GM18858 (cell line): ENCODE data around the gene ABCE1.

Experiments used
- ATAC-seq: cut with Tn5 transposase; IDR thresholded peaks from one replicate; pipeline ENCODE4 v1.9.1; 2021; ENCODE audit not compliant: unreplicated experiment

The ABCE1 gene

GRCh38 chr4:145176641-145177432 lies 78.7 kb downstream of the ABCE1 start:
- ATAC-seq, result no peak

- ATAC-seq, result no peak
Measured at GRCh38 chr4:145177511-145177905, 79.4 kb downstream of the ABCE1 start.

- no peak for ATAC-seq
Measured at GRCh38 chr4:145177906-145178538, 79.9 kb downstream of the ABCE1 start.

- ATAC-seq, result no peak
Measured at GRCh38 chr4:145178740-145179280, 80.7 kb downstream of the ABCE1 start.
